Vagina (tissue), 2 donors: Measurements from ENCODE around the gene ARFGAP3. TPM values are rescaled to one million over a fixed set of nuclear protein-coding genes. Genes with fewer than 3 reads are reported as not detected.
A peak's percentile ranks its signal among the peaks of the same experiment; 100 is the strongest.

ENCODE experiments used
- DNase-seq, 2 donors: peaks; one replicate each; pipeline ENCODE4 v3.0.0-alpha.2; 2017; ENCODE audit errors: extremely low spot score in 2 of 2
- H3K27ac ChIP-seq: fragments of 200-600 bp; sonication (generic); one replicate; pipeline ENCODE4 v1.5.1; 2019
- H3K27me3 ChIP-seq: fragments of 200-600 bp; sonication (generic); one replicate; pipeline ENCODE4 v1.5.1; 2019
- H3K36me3 ChIP-seq, 2 donors: fragments of 200-600 bp; sonication (generic); one replicate each; pipeline ENCODE4 v1.5.1; 2017 to 2019
- H3K4me1 ChIP-seq: fragments of 200-600 bp; sonication (generic); one replicate; pipeline ENCODE4 v1.5.1; 2019
- H3K4me3 ChIP-seq, 2 donors: fragments of 200-600 bp; sonication (generic); 1 replicate in 1 of 2; 2 replicates in 1 of 2; pipeline ENCODE4 v1.5.1; 2016 to 2019
- H3K9me3 ChIP-seq: fragments of 200-600 bp; sonication (generic); one replicate; pipeline ENCODE4 v1.5.1; 2019
- POLR2A ChIP-seq, 2 donors: fragments of 450-650 bp; IDR thresholded peaks; one replicate each; pipeline ENCODE4 v1.6.1; 2017; ENCODE audit warnings: antibody characterized with exemption in 2 of 2, mild to moderate bottlenecking in 2 of 2, moderate library complexity in 2 of 2
- POLR2AphosphoS5 ChIP-seq, 2 donors: sonication (generic); formaldehyde crosslinking; IDR thresholded peaks; one replicate each; pipeline ENCODE4 v1.9.0; 2017; ENCODE audit warnings: antibody characterized with exemption in 2 of 2, mild to moderate bottlenecking in 2 of 2, low read depth in 1 of 2; ENCODE audit not compliant: insufficient read depth in 1 of 2
- intact Hi-C: fragments of 100-400 bp; cut with DNase I; formaldehyde crosslinking; loops from one replicate; pipeline ENCODE4 v1.15.1; 2023
- total RNA-seq: library from RNA; depleted of rRNA; stranded (reverse); fragments of >200 nt; gene quantifications from one replicate; pipeline ENCODE4 v1.2.3, GENCODE V29; 2016
- TF ChIP-seq, protein P1 (sequence below), 3 experiments: fragments of 450-650 bp in 2 of 3; fragments of 200-600 bp in 1 of 3; sonication (generic) in 1 of 3; IDR thresholded peaks; one replicate each; pipeline ENCODE4 v1.5.1; 2017 to 2019; ENCODE audit warnings: antibody characterized with exemption in 3 of 3, mild to moderate bottlenecking in 2 of 3, moderate library complexity in 2 of 3

Gene ARFGAP3
- total RNA-seq, 1 donor from 2014 or later, result 28.0 TPM

DNA sequence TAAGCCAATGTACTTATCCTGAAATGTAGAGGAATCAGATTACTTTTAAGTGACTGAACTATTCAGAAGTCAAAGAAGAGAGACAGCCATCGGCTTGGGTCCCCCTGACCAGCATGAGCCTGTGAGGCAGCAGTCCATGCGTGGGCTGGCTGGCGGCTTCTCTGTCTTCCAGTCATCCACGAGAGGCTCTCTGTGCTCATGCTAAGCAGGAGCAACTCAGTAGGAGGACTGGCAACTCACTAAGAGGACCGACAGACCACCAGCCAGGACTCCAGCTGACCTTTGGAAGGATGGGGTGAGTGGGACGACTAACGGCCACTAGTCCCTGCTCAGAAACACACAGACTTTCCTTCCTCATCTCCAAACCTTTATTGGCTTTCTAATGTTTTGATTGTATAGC lies 43.6 kb downstream of the ARFGAP3 start:
- H3K4me3 ChIP-seq, result no peak overlapping the region
- no peaks in the 10 kb centered on the region for H3K9me3 ChIP-seq
- H3K36me3 ChIP-seq, result peaks cover 0 to 29% of the 10 kb centered on the region in 2 donors
- no peaks in the 10 kb centered on the region for H3K4me1 ChIP-seq
- H3K27ac ChIP-seq, result no peak overlapping the region
- H3K27me3 ChIP-seq, result no peaks in the 10 kb centered on the region
- DNase-seq, result no peak
- no peak for TF ChIP-seq POLR2AphosphoS5 (IDR thresholded peaks at IDR 0.05; ENCODE audit: insufficient read depth in 1 of 2, low read depth in 1 of 2)
- TF ChIP-seq POLR2A (IDR thresholded peaks at IDR 0.05), result no peak
- TF ChIP-seq, protein P1, sequence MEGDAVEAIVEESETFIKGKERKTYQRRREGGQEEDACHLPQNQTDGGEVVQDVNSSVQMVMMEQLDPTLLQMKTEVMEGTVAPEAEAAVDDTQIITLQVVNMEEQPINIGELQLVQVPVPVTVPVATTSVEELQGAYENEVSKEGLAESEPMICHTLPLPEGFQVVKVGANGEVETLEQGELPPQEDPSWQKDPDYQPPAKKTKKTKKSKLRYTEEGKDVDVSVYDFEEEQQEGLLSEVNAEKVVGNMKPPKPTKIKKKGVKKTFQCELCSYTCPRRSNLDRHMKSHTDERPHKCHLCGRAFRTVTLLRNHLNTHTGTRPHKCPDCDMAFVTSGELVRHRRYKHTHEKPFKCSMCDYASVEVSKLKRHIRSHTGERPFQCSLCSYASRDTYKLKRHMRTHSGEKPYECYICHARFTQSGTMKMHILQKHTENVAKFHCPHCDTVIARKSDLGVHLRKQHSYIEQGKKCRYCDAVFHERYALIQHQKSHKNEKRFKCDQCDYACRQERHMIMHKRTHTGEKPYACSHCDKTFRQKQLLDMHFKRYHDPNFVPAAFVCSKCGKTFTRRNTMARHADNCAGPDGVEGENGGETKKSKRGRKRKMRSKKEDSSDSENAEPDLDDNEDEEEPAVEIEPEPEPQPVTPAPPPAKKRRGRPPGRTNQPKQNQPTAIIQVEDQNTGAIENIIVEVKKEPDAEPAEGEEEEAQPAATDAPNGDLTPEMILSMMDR (IDR thresholded peaks at IDR 0.05), result no peak
- intact Hi-C loops, result no loop called here

DNA sequence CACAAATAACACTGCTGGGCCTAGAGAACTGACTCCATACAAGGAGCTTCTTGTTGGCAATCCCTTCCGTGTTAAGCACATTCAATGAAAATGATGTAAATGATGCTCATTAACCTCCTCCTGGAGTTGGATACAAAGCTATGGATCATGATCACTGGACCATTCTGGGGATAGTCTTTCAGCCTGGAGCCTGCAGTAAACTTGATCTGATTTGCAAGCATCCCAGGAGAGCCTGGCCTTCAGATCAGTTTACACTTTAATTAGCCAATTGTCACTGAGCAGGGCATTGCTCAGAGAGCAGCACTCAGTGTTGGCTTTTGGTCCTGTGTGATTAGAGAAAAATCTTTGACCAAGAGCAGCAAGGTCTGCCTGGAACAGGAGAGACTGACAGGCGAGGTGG lies 45.6 kb downstream of the ARFGAP3 start:
- no peaks in the 10 kb centered on the region for H3K4me1 ChIP-seq
- no peaks in the 10 kb centered on the region for H3K9me3 ChIP-seq
- DNase-seq, result no peak
- H3K27me3 ChIP-seq, result no peaks in the 10 kb centered on the region
- H3K4me3 ChIP-seq, result no peak overlapping the region
- TF ChIP-seq POLR2A (IDR thresholded peaks at IDR 0.05) (no peak), POLR2AphosphoS5 (IDR thresholded peaks at IDR 0.05; ENCODE audit: insufficient read depth in 1 of 2, low read depth in 1 of 2) (no peak)
- TF ChIP-seq, protein P1 (IDR thresholded peaks at IDR 0.05), result no peak
- peaks cover 0 to 47% of the 10 kb centered on the region in 2 donors for H3K36me3 ChIP-seq
- no peak overlapping the region for H3K27ac ChIP-seq
- intact Hi-C loops, result no loop called here

DNA sequence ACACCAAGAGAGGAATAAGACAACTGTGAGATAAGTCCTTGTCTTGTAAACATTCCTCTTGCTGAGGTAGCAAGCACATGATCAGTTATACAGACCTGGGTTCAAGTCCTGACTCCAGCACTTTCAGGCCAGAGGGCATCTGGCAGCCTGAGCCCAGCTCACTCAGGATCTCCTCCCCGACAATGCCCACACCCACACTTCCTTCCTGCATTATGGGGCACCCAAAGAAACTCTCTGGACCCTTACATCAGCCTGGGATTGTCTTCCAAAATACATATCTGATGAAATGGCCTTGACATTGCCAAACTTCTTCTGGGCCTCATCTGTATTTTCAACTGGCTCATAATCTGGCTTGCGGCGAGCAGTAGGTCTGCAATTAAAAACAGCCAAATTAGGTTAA lies 48.6 kb downstream of the ARFGAP3 start:
- Histone ChIP-seq H3K4me1 (peaks cover 12% of the 10 kb centered on the region), H3K4me3 (no peak overlapping the region), H3K9me3 (no peaks in the 10 kb centered on the region), H3K36me3 (peaks cover 0 to 43% of the 10 kb centered on the region in 2 donors), H3K27me3 (no peaks in the 10 kb centered on the region), H3K27ac (no peak overlapping the region)
- no peak for TF ChIP-seq POLR2A (IDR thresholded peaks at IDR 0.05)
- peak in 1 of 2 donors; percentile 67 for DNase-seq
- intact Hi-C loops, result no loop called here

DNA sequence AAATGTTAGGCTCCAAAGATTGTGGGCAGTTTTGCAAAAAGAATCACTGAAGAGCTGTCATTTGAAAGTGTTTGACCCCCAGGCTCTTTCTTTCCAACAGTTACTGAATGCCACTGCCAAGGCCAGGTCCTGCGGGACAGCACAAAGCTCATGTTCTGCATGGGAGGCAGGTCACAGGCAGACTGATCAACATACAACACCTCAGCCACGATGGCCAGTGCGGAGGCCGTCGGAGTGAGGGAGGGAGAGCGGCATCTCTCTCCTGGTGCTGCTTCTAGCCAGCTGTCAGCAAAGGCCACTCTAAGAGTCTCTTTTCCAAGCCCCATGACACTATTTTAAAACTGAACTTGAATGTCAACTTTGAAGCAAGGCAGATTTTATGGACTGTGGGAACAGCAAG lies 49.9 kb downstream of the ARFGAP3 start:
- no peak overlapping the region for H3K4me3 ChIP-seq
- TF ChIP-seq POLR2AphosphoS5 (IDR thresholded peaks at IDR 0.05; ENCODE audit: insufficient read depth in 1 of 2, low read depth in 1 of 2) (no peak), POLR2A (IDR thresholded peaks at IDR 0.05) (no peak)

DNA sequence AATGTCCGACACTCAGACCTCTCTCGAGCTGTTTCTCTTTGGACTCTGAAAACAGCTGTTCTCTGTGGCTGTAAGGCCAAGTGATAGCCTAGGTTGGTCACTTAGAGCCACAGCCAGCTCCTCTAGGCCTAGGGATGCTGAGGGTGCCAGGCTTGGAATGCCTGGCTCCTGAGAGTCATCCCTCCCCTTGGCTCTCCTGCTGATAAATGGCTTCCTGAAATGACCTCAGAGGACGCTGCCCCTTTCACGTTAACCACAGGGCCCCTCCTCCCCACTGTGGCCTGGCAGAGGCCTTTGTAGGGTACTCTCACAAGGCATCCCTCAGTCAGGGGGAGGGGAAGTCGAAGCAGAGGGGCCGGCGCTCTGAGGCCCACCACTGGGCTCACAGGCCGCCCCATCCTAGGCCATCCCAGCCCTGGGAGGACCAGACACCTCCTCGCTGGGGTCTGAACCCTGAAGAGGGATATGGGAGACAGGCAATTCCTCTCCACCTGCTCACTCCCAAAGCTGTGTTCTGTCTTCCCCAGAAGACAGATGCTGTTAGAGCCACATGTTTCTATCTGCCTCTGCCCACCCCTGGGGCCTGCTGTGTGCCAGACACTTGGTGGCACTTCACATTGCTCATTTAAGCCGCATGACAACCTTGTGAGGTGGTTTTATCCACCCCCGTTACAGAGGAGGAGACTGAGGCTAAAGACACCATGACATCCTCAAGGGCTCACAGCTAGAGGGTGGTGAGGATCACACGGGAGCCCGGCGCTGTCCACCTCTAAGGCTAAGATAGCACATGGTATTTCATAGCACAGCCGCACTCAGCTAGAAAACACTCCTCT lies 50.9 kb downstream of the ARFGAP3 start:
- no peak overlapping the region for H3K4me3 ChIP-seq
- peaks cover 12% of the 10 kb centered on the region for H3K4me1 ChIP-seq
- TF ChIP-seq POLR2AphosphoS5 (IDR thresholded peaks at IDR 0.05; ENCODE audit: insufficient read depth in 1 of 2, low read depth in 1 of 2), result no peak
- TF ChIP-seq, protein P1 (IDR thresholded peaks at IDR 0.05), result no peak
- no peak for TF ChIP-seq POLR2A (IDR thresholded peaks at IDR 0.05)
- no peaks in the 10 kb centered on the region for H3K27me3 ChIP-seq
- H3K36me3 ChIP-seq, result peaks cover 0 to 39% of the 10 kb centered on the region in 2 donors
- DNase-seq, result peak in 1 of 2 donors; percentile 70
- H3K9me3 ChIP-seq, result no peaks in the 10 kb centered on the region
- intact Hi-C loops, result no loop called here
- H3K27ac ChIP-seq, result peak overlapping the region; percentile 66

More for the DNA sequence above, 49.9 kb downstream of the ARFGAP3 start:
- intact Hi-C loops, result no loop called here
- Histone ChIP-seq H3K9me3 (no peaks in the 10 kb centered on the region), H3K4me1 (peaks cover 12% of the 10 kb centered on the region), H3K27ac (no peak overlapping the region), H3K36me3 (peaks cover 0 to 36% of the 10 kb centered on the region in 2 donors), H3K27me3 (no peaks in the 10 kb centered on the region)
- DNase-seq, result peak in 1 of 2 donors; percentile 62
